GM18868 (cell line): ENCODE measurements around the gene ACKR2.

Source experiments
- ATAC-seq: cut with Tn5 transposase; IDR thresholded peaks from one replicate; pipeline ENCODE4 v1.9.1; 2021; ENCODE audit warnings: mild to moderate bottlenecking, moderate library complexity; ENCODE audit not compliant: unreplicated experiment

Gene ACKR2

GRCh38 chr3:42829083-42829627 lies 19.9 kb downstream of the ACKR2 start:
- no peak for ATAC-seq

GRCh38 chr3:42829628-42830436 lies 20.6 kb downstream of the ACKR2 start:
- ATAC-seq, result no peak

GRCh38 chr3:42830437-42831320 lies 21.4 kb downstream of the ACKR2 start:
- no peak for ATAC-seq

DNA sequence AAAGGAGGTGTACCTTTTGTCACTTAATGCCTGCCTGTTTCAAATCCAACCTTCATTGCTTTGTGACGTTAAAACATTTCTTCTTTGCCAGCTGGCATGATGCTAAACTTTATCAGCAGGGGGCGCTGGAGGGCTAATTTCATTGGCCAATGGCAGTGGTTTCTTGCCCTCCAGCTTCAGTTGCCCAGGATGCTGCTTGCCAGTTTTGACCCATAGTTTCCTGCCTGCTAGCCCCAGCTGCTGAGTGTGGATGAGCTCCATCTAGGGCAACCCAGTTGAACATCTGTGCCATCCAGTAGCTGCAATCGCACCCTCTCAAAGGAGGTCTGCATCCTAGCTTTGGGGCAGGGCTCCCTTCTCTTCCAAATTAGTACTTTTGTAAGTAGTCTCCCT lies 22.1 kb downstream of the ACKR2 start:
- ATAC-seq, result peak; percentile 79

DNA sequence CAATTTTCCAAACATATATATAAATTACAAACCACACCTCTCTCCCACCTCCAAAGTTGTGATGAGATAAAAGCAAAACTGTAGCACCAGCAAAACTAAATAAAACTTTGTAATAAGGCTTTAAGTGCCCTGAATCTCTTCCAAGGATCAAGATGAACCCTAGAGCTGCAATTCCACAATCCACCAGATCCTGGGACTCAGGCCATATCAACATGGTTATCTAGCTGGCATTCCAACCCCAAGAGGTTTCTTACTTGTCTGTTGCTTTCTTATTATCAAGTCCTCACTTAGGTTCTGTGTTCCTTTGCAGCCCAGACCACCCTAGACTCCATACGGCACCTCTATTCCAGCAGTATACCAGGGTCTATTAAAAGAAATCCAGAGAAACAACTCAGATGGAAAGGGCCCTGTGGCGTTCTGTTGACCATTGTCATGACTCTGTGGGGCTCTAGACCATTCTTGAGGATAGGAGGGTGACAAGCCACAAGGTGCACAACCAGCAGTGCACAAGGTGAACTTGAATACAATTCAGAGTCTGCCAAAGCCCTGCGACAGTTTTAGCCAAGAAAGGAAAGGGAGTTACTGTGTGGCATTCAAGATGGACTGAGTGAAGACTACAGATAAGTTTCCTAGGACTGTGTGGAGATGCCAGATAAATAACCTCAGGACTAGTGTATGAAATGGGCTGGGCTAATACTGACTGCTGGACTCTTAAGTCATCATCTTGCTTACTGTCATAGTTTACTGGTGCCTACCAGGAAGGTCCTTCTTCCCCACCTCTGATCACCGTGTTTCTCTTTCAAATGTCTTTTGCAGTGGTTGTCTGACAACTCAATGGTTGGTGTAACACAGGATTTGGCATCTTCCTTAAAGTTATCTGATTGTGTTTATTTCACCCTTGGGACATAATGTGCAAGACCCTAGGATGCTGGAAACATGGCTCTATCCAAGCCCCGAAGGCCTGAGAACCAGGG lies 27.2 kb downstream of the ACKR2 start:
- no peak for ATAC-seq

DNA sequence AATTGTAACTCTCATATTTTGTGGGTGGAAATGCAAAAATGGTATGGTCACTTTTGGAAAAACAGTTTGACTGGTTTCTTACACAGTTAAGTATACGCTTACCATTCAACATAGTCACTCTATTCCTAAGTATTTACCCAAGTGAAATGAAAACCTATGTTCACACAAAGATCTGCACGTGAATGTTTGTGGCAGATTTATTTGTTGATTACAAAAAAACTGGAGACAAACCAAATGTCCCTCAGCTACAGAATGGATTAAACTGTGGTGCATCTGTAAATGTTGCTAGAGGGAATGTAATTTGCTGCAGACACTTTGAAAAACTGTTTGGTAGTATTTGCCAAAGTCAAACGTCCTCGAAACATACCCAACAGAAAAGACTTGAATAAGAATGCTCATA lies 29.3 kb downstream of the ACKR2 start:
- no peak for ATAC-seq

DNA sequence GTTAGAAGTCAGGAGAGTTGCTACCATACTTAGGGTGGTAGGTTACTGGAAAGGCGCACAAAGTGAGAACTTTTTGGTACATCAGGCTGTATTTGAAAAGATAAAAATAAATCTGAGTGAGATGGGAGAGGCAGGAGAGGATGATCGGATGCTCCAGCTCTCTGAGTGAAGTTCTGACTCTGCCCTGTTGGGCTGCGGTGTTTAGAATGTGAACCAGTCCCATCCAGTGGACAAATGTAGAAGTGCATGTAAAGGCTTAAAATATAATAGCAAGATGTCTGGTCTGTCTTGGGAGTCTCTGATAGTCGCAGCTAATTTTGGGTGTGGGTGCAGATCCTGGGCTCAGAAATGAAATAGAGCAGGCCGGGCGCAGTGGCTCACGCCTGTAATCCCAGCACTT lies 30.4 kb downstream of the ACKR2 start:
- peak; percentile 100 for ATAC-seq

GRCh38 chr3:42841332-42841731 lies 32.1 kb downstream of the ACKR2 start:
- no peak for ATAC-seq

GRCh38 chr3:42843713-42844411 lies 34.6 kb downstream of the ACKR2 start:
- ATAC-seq, result no peak

GRCh38 chr3:42844412-42844713 lies 35.1 kb downstream of the ACKR2 start:
- ATAC-seq, result no peak

DNA sequence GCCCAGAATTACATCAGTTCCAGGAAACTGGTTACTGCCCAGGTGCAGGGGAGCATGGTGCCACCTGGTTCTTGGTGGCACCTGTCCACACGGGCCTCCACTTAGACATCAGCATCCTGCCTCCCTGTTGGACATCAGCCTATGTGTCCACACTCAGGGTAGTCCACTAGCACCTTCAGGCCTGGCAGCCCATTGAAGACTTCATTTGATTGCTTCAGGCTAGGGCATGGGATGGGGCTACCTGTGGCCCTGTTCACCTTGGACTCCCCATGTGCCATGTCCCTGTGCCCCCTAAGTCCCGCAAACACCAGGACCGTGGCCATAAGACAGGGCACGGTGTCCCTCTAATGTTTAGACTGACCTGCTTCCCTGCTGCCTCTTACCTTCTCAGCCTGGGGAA lies 35.6 kb downstream of the ACKR2 start:
- no peak for ATAC-seq

DNA sequence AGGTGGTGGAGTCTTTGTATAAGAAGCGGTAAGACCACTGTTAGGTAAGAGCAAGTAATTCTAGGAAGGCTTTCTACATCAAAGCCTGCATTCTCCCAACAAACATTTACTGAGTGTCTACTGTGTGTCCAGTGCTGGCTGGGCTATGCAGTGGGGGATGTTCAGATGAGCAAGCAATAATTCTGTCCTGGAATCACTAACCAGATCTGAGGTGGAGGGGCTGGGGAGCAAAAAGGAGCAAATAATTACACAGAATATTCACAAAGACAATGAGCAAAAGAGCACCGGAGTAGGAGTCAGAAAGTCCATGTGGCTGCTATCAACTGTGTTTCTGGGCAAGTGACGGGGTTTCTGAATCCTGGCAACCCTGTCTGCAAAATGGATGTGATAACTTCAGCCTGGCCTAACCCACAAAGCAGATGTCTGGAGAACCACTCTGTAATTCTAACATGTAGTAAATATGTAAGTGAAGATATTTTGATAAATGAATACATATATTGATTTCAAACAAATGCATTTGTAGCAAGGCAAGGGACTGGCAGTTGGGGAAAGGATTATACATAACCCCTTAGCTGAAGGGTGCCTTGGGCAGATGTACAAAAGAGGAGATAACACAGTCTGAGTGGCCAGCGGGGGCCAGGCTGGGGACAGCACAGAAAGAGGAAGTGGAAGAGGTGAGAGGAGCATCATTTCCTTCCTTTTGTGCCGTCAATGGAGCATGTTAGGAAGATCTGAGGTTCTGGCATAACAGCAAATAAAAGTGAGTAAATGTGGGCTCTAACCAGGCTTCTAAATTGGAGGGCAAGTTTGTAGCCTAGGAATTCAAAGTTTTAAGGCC lies 37.7 kb downstream of the ACKR2 start:
- ATAC-seq, result peak; percentile 68

DNA sequence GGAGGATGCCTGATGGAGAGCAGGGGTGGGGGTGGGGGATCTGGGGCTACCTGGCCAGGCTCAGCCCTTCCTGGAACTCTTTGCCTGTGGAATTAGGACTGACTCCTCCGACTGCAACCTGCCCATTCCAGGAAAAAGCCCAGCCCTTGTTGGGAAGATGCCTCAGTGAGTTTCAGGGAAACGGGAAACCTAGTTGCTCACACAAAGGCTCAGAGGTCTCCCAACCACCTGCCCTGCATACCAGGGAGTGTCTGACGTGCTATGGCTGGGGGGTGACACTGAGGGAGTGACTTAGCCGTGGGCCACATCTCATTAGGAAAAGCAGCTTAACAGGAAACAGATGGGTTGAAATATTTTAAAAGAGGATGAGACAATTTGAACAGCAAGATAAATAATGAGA lies 38.5 kb downstream of the ACKR2 start:
- no peak for ATAC-seq

GRCh38 chr3:42849017-42849416 lies 39.8 kb downstream of the ACKR2 start:
- no peak for ATAC-seq

GRCh38 chr3:42850263-42850662 lies 41.0 kb downstream of the ACKR2 start:
- ATAC-seq, result no peak

DNA sequence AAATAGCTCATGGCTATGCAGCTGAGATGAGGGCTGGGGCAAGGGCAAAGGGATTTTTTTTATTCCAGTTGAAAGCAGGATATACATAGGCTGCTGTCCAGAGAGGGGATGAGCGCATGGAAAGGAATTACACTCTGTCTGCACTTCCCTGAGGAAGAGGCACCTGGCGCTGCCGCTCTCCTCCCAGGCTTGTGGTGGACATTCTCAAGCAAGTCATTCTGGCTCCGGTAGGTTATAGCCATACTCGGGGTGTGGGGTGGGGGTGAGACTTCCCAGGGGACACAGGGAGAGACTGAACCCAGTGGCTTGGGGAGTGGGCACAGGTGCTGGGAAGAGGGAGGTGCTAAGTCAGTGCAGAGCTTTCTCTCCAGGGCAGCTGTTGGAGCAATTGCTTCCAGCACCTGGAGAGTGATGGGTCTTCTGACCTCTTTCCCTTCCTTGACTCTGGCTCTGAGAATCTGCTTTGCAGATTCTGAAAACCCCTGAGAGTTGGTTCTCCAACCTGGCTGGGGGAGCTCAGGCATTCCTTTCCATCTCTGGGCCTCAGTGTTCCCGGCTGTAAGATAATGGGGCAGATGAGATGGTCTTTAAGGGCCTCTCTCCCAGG lies 42.1 kb downstream of the ACKR2 start:
- no peak for ATAC-seq

DNA sequence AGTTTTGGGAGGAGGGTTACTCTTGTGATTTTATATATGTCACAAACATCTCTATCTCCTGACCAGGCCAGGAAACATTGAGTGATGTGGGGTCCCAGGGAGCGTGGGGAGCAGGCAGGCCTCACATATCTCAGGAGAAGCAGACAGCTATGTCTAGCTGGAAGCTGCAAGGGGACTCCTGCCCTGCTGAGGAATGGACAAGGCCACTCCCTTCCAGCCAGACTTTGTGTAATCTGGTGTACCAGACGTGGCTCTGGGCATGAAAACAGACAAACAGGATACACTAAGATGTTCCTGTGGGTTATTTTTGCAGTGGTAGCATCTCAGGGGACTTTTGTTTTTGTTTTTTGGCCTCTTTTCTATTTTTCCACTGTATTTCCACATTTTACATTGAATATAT lies 43.2 kb downstream of the ACKR2 start:
- ATAC-seq, result no peak

DNA sequence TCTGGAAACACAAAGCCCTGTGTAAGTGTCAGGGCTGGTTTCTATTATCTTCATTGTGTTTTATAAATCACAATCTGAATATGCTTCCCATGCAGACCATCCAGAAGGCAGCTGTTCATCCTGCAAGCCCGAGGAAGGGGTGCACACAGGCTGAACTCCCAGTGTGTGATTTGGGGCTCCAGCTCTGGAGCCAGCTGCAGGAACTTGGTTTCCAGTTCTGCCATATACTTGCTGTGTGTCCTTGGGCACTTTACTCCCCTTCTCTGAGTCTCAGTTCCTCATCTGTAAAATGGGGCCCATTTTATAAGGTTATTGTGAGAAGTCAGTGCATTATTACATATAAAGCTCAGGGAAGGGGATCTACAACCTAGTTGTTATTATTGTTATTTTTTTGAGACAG lies 43.8 kb downstream of the ACKR2 start:
- ATAC-seq, result no peak

GRCh38 chr3:42853739-42854302 lies 44.6 kb downstream of the ACKR2 start:
- no peak for ATAC-seq
